Spinal cord (tissue), 10 donors: ENCODE data around the gene CREBZF. TPM values are rescaled to one million over a fixed set of nuclear protein-coding genes. Genes with fewer than 3 reads are reported as not detected.
"Not testable (repeated sequence)": the region's sequence is repeated elsewhere in the genome, so short reads cannot be mapped to it uniquely, and the experiment has no call there.

ENCODE experiments used
- DNase-seq, 6 donors: peaks; one replicate each; pipeline versions ENCODE4 v3.0.0 to v3.0.0-alpha.2; 2013 to 2015; ENCODE audit warnings: low spot score in 6 of 6, low read depth in 4 of 6
- H3K27ac ChIP-seq: one replicate; pipeline ENCODE4 v1.5.1; 2013; ENCODE audit warnings: low read depth, low read length, control low read depth
- H3K27me3 ChIP-seq: one replicate; pipeline ENCODE4 v1.6.1; 2013; ENCODE audit warnings: low read length; ENCODE audit not compliant: control insufficient read depth, insufficient read depth
- H3K36me3 ChIP-seq: one replicate; pipeline ENCODE4 v1.6.1; 2013; ENCODE audit warnings: low read length; ENCODE audit not compliant: control insufficient read depth, insufficient read depth
- H3K4me1 ChIP-seq: one replicate; pipeline ENCODE4 v1.6.1; 2013; ENCODE audit warnings: low read length; ENCODE audit not compliant: control insufficient read depth, insufficient read depth
- H3K4me3 ChIP-seq: one replicate; pipeline ENCODE4 v1.5.1; 2013; ENCODE audit warnings: low read depth, low read length, control low read depth
- H3K9me3 ChIP-seq: one replicate; pipeline ENCODE4 v1.6.1; 2013; ENCODE audit warnings: low read length; ENCODE audit not compliant: control insufficient read depth, insufficient read depth
- WGBS: methylation state at CpG from one replicate; pipeline ENCODE4 v1.1.5; 2013; ENCODE audit warnings: missing lambda C conversion rate; ENCODE audit not compliant: insufficient coverage; 5-methylcytosine and 5-hydroxymethylcytosine counted together
- polyA plus RNA-seq, 2 donors: library from polyadenylated mRNA; unstranded; fragments of 120-200 nt; gene quantifications; one replicate each; pipeline ENCODE4 v1.2.1, GENCODE V29; 2013; ENCODE audit not compliant: insufficient read length in 2 of 2
- total RNA-seq, 2 donors: library from RNA; depleted of rRNA in 1 of 2; stranded (reverse); fragments of 120-200 nt in 1 of 2; fragments of >200 nt in 1 of 2; gene quantifications; one replicate each; pipeline versions ENCODE4 v1.2.3 to v1.2.4, GENCODE V29; 2013 to 2014
- donor health status: healthy.

The CREBZF gene
- total and polyA plus RNA-seq, 4 donors: 48.5 to 79.5 (median 70.3) TPM

- H3K4me1 ChIP-seq: no peaks in the 10 kb centered on the region
- no peaks in the 10 kb centered on the region for H3K36me3 ChIP-seq
- WGBS: no CpG with 5 or more reads among the region's 1 CpG
Observed at GRCh38 chr11:85656777-85657176, 8.2 kb downstream of the CREBZF start.

GRCh38 chr11:85654343-85654742 lies 10.6 kb downstream of the CREBZF start:
- no CpG with 5 or more reads among the region's 4 CpGs for WGBS
- not testable (repeated sequence) for H3K36me3 ChIP-seq, H3K27me3 ChIP-seq, H3K9me3 ChIP-seq, H3K4me1 ChIP-seq, H3K4me3 ChIP-seq, H3K27ac ChIP-seq, DNase-seq

More at GRCh38 chr11:85656777-85657176, 8.2 kb downstream of the CREBZF start:
- DNase-seq: no peak
- no peak overlapping the region for H3K4me3 ChIP-seq
- no peaks in the 10 kb centered on the region for H3K9me3 ChIP-seq
- no peak overlapping the region for H3K27ac ChIP-seq
- H3K27me3 ChIP-seq: no peaks in the 10 kb centered on the region

- H3K4me3 ChIP-seq: no peak overlapping the region
- H3K9me3 ChIP-seq: no peaks in the 10 kb centered on the region
- 75% methylated on average over 1 of the region's 3 CpGs for WGBS
- no peaks in the 10 kb centered on the region for H3K36me3 ChIP-seq
- no peak for DNase-seq
- H3K27me3 ChIP-seq: no peaks in the 10 kb centered on the region
- no peak overlapping the region for H3K27ac ChIP-seq
- peaks cover 5% of the 10 kb centered on the region for H3K4me1 ChIP-seq
Observed at GRCh38 chr11:85652786-85653447, 12.0 kb downstream of the CREBZF start.

- Histone ChIP-seq H3K27ac (no peak overlapping the region), H3K4me3 (no peak overlapping the region), H3K27me3 (no peaks in the 10 kb centered on the region), H3K9me3 (no peaks in the 10 kb centered on the region), H3K36me3 (no peaks in the 10 kb centered on the region), H3K4me1 (peaks cover 8% of the 10 kb centered on the region)
- 80% methylated on average over 1 of the region's 1 CpG for WGBS
- DNase-seq: no peak
Observed at GRCh38 chr11:85651118-85651517, 13.8 kb downstream of the CREBZF start.

- H3K4me3 ChIP-seq: peak within 1 kb of the TSS; percentile 95
- peak within 1 kb of the TSS; percentile 77 for H3K27ac ChIP-seq
- no peaks in the 10 kb centered on the region for H3K9me3 ChIP-seq
- peak; percentile 72 to 96 (median 87) for DNase-seq
- H3K36me3 ChIP-seq: no peaks in the 10 kb centered on the region
- peaks cover 4% of the 10 kb centered on the region for H3K27me3 ChIP-seq
- 0% methylated on average over 30 of the region's 33 CpGs for WGBS
- peaks cover 8% of the 10 kb centered on the region for H3K4me1 ChIP-seq
Observed at GRCh38 chr11:85647604-85648299, 17.2 kb downstream of the CREBZF start, which contains the start of gene TMEM126A. TSS of gene TMEM126A (plus strand) at chr11:85647967. CDS start at chr11:85650256, 2,289 bp downstream.

- Histone ChIP-seq H3K4me3 (peak overlapping the region; percentile 95), H3K9me3 (no peaks in the 10 kb centered on the region), H3K36me3 (no peaks in the 10 kb centered on the region), H3K4me1 (peaks cover 8% of the 10 kb centered on the region), H3K27me3 (peaks cover 4% of the 10 kb centered on the region), H3K27ac (peak overlapping the region; percentile 77)
- DNase-seq: no peak
- no CpG with 5 or more reads among the region's 2 CpGs for WGBS
Observed at GRCh38 chr11:85647078-85647477, 17.9 kb downstream of the CREBZF start.

- Histone ChIP-seq H3K4me3 (no peak overlapping the region), H3K4me1 (peaks cover 3% of the 10 kb centered on the region), H3K27ac (no peak overlapping the region), H3K27me3 (peaks cover 4% of the 10 kb centered on the region), H3K9me3 (no peaks in the 10 kb centered on the region), H3K36me3 (no peaks in the 10 kb centered on the region)
- no CpG with 5 or more reads among the region's 2 CpGs for WGBS
- no peak for DNase-seq
Observed at GRCh38 chr11:85643191-85643614, 21.7 kb downstream of the CREBZF start.

- no CpG with 5 or more reads among the region's 3 CpGs for WGBS
- no peak overlapping the region for H3K27ac ChIP-seq
Observed at GRCh38 chr11:85634747-85635146, 30.2 kb downstream of the CREBZF start.

GRCh38 chr11:85628771-85629341 lies 36.1 kb downstream of the CREBZF start:
- no peaks in the 10 kb centered on the region for H3K4me1 ChIP-seq
- no peak for DNase-seq
- 0% methylated on average over 5 of the region's 13 CpGs for WGBS

More at GRCh38 chr11:85634747-85635146, 30.2 kb downstream of the CREBZF start:
- no peak for DNase-seq
- no peaks in the 10 kb centered on the region for H3K27me3 ChIP-seq
- no peaks in the 10 kb centered on the region for H3K9me3 ChIP-seq
- H3K4me3 ChIP-seq: no peak overlapping the region
- peaks cover 3% of the 10 kb centered on the region for H3K36me3 ChIP-seq
- no peaks in the 10 kb centered on the region for H3K4me1 ChIP-seq

More at GRCh38 chr11:85628771-85629341, 36.1 kb downstream of the CREBZF start:
- H3K36me3 ChIP-seq: no peaks in the 10 kb centered on the region
- H3K4me3 ChIP-seq: peak overlapping the region; percentile 84
- H3K27me3 ChIP-seq: no peaks in the 10 kb centered on the region
- H3K9me3 ChIP-seq: no peaks in the 10 kb centered on the region
- H3K27ac ChIP-seq: peak overlapping the region; percentile 76
